Calu3 (cell line): ENCODE results near the gene CALHM3. TPM values are rescaled to one million over a fixed set of nuclear protein-coding genes. Genes with fewer than 3 reads are reported as not detected.

Source experiments
- BruUV-seq: library from RNA; stranded (reverse); fragments of 400-500 nt; replicated peaks from 2 replicates; lab custom pipeline; 2021; lab: Mats Ljungman, UMichigan
- CTCF ChIA-PET: fragments of 300-600 bp; sonication (Branson Sonifier 250); formaldehyde crosslinking; loops from one replicate; lab custom pipeline; 2022; ENCODE audit warnings: antibody characterized with exemption; lab: Charles Lee
- DNase-seq: peaks from one replicate; pipeline ENCODE4 v3.0.0; 2022
- H3K27ac Mint-ChIP-seq: one replicate; pipeline ENCODE4 v1.8.0; 2022; ENCODE audit warnings: mixed read lengths; ENCODE audit not compliant: unreplicated experiment
- H3K27me3 Mint-ChIP-seq: one replicate; pipeline ENCODE4 v1.8.0; 2022; ENCODE audit warnings: mixed read lengths; ENCODE audit not compliant: unreplicated experiment
- H3K36me3 Mint-ChIP-seq: one replicate; pipeline ENCODE4 v1.8.0; 2022; ENCODE audit warnings: mild to moderate bottlenecking, moderate library complexity, mixed read lengths; ENCODE audit not compliant: insufficient read depth, unreplicated experiment
- H3K4me1 Mint-ChIP-seq: one replicate; pipeline ENCODE4 v1.8.0; 2022; ENCODE audit warnings: mild to moderate bottlenecking, low read depth, mixed read lengths; ENCODE audit not compliant: unreplicated experiment
- H3K4me3 Mint-ChIP-seq: one replicate; pipeline ENCODE4 v1.8.0; 2022; ENCODE audit warnings: mild to moderate bottlenecking, low read depth, moderate library complexity, mixed read lengths; ENCODE audit not compliant: unreplicated experiment
- H3K9me3 Mint-ChIP-seq: one replicate; pipeline ENCODE4 v1.8.0; 2022; ENCODE audit warnings: low read depth, mixed read lengths; ENCODE audit not compliant: unreplicated experiment
- intact Hi-C: fragments of 100-400 bp; cut with micrococcal nuclease; formaldehyde crosslinking; loops from one replicate; pipeline ENCODE4 v1.10.0; 2022; ENCODE audit not compliant: unreplicated experiment
- total RNA-seq: library from RNA; stranded (reverse); gene quantifications from 2 replicates; pipeline ENCODE4 v1.2.3, GENCODE V29; 2022
- TF ChIP-seq, protein P1 (sequence below): fragments of 200-600 bp; IDR thresholded peaks from one replicate; pipeline ENCODE4 v1.8.0; 2022; ENCODE audit warnings: antibody characterized with exemption; ENCODE audit not compliant: unreplicated experiment

CALHM3 gene
- total RNA-seq, 1 experiment from 2014 or later, result not detected

DNA sequence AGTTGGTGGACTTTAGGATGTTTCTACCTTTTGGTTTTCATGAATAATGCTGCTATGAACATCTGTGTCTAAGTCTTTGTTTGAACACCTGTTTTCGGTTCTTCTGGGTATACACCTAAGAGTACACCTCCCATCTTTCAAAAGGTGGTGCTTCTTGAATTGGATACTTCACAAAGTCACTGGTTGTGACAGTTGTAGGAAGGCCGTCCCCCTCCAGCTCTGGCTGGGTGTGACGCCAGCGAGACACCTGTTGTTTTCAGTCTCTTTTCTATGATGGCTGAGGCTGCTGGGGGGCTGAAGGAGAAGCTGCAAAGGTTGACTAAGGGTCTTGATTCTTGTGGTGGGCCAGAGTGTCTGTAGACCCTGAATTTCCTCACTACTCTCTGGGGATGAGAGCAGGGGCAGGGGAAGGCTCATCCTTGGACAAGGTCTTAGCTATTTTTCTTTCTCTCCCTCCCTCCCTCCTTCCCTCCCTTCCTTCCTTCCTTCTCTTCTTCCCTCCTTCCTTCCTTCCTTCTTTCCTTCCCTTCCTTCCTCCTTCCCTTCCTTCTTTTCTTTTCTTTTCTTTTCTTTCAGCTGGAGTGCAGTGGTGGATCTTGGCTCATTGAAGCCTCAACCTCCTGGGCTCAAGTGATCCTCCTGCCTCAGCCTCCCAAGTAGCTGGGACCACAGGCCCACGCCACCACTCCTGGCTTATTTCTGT lies 20.0 kb upstream of the CALHM3 start:
- Mint-ChIP-seq H3K27ac (no peak overlapping the region), H3K9me3 (no peaks in the 10 kb centered on the region), H3K36me3 (no peaks in the 10 kb centered on the region), H3K4me1 (peaks cover 12% of the 10 kb centered on the region), H3K4me3 (no peak overlapping the region), H3K27me3 (peaks cover 66% of the 10 kb centered on the region)
- CTCF ChIA-PET, result no interaction called here
- TF ChIP-seq, protein P1, sequence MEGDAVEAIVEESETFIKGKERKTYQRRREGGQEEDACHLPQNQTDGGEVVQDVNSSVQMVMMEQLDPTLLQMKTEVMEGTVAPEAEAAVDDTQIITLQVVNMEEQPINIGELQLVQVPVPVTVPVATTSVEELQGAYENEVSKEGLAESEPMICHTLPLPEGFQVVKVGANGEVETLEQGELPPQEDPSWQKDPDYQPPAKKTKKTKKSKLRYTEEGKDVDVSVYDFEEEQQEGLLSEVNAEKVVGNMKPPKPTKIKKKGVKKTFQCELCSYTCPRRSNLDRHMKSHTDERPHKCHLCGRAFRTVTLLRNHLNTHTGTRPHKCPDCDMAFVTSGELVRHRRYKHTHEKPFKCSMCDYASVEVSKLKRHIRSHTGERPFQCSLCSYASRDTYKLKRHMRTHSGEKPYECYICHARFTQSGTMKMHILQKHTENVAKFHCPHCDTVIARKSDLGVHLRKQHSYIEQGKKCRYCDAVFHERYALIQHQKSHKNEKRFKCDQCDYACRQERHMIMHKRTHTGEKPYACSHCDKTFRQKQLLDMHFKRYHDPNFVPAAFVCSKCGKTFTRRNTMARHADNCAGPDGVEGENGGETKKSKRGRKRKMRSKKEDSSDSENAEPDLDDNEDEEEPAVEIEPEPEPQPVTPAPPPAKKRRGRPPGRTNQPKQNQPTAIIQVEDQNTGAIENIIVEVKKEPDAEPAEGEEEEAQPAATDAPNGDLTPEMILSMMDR, result no peak
- intact Hi-C loops, result no loop called here
- no peak for DNase-seq
- BruUV-seq, result no TSS peak

DNA sequence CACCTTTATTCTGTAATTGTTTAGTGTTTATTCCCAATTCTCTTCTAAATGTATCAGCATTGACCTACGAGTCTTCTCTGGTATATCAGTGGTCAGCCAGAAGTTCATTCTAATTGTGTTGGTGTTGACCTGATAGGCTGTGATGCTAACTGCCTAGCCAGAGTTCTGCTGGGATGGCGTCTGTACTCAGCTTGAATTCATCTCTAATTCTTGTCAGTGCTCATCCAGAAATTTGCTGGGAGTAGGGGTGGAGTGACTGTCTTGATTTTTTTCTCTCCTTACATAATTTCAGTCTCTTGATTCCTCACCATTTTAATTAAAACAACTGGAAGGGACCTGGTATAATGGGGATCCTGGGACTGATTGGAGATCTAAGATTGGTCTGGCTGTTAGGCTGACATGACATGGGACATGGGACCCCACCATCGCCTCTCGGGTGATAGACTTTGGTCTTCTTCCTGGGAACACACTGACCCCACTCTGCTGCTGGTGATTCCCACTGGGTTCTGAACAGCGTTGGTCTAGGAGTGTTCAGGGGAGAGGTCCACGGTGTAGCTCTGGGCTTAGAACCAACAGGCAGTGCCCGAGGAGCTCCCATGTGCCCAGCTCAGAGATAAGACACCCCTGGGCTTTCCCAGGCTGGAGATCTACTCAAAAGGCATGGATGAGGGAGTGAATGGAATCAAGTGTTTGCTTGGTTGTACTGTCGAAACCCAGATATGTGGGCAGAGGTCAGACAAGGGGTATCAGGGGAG lies 18.3 kb upstream of the CALHM3 start:
- Mint-ChIP-seq H3K27ac (no peak overlapping the region), H3K27me3 (peaks cover 72% of the 10 kb centered on the region), H3K4me3 (no peak overlapping the region), H3K9me3 (no peaks in the 10 kb centered on the region), H3K4me1 (peaks cover 9% of the 10 kb centered on the region), H3K36me3 (no peaks in the 10 kb centered on the region)
- TF ChIP-seq, protein P1, result no peak
- CTCF ChIA-PET, result no interaction called here
- no peak for DNase-seq
- intact Hi-C loops, result no loop called here
- BruUV-seq, result no TSS peak

DNA sequence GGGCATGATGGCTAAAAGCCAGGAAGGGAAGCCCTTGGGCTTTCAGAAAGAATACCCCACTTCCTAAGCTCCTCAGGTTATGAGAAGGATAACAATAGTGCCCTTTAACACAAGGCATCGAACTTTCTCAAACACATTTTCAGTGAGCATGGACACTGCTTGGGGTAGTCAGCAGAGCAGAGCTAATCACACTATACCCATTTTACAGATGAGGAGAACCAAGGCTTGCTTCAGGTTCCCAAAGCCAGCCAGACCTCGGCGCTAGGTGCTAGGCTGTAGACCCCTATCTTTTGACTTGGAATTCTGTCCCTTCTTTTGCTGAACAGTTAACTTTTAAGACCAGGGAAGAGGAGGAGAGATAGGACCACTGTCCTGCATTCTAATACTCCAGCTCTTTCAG lies 16.3 kb upstream of the CALHM3 start:
- no TSS peak for BruUV-seq
- TF ChIP-seq, protein P1, result no peak
- Mint-ChIP-seq H3K4me1 (peaks cover 22% of the 10 kb centered on the region), H3K36me3 (no peaks in the 10 kb centered on the region), H3K9me3 (no peaks in the 10 kb centered on the region), H3K27ac (no peak overlapping the region), H3K27me3 (peaks cover 70% of the 10 kb centered on the region), H3K4me3 (no peak overlapping the region)
- DNase-seq, result no peak
- intact Hi-C loops, result no loop called here
- CTCF ChIA-PET, result no interaction called here

DNA sequence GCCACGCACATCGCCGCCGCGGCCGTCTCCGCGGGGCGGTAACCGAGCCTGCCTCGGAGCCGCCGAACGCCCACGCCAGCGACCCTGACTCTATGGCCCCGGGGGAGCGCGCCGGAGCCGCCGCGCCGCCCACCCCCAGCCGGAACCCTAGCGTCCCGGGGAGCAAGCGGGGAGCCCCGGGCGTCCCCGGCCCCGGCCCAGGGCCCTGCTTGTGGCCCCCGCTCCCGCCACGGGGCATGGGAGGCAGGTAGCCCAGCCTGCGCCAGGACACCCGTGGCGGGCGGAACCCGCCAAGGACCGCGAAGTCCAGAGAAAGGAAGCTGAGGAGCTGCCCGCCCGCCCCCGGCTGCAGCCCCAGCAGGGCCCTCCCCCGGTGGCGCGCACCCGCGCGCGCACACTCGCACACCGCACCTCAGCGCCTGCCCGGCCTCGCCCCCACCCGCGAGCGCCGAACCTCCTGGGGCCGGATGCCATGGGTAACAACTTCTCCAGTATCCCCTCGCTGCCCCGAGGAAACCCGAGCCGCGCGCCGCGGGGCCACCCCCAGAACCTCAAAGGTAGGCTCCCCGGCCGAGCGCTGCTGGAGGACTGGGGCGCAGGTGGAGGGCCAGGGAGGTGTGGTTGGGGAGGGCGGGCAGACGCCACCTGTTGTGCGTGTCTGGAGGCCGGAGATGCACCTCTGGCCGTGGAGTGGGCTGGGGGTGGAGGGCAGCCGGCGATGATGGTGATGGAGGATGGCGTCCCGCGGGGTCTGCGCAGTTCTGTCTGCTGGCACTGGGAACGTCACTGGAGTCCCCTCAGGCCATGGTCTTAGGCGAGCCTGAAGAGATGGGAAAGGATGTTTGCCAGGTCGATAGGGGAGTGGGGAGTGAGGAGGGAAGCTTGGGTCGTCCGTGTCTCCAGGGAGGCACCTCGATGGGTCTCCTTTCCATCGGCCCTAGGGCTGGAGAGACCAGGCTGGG lies 15.2 kb upstream of the CALHM3 start:
- intact Hi-C loops, result no loop called here
- TF ChIP-seq, protein P1, result no peak
- Mint-ChIP-seq H3K36me3 (no peaks in the 10 kb centered on the region), H3K4me1 (peaks cover 22% of the 10 kb centered on the region), H3K27me3 (peaks cover 69% of the 10 kb centered on the region), H3K9me3 (no peaks in the 10 kb centered on the region), H3K4me3 (peak overlapping the region; percentile 67), H3K27ac (no peak overlapping the region)
- CTCF ChIA-PET, result no interaction called here
- BruUV-seq, result no TSS peak
- DNase-seq, result no peak
